HL-60/S4 treated with phorbol 12-myristate 13-acetate at 8.2 ng/mL for 4 days and 3 days (cell line): ENCODE measurements around the gene FAM219A.
"Not testable (repeated sequence)": the region's sequence is repeated elsewhere in the genome, so short reads cannot be mapped to it uniquely, and the experiment has no call there.

Source experiments
- in situ Hi-C: fragments of 300-500 bp; cut with MboI; formaldehyde crosslinking; loops from 2 replicates; pipeline ENCODE4 v1.15.0; 2022; ENCODE audit warnings: low sequenced_read_pairs

FAM219A gene

DNA sequence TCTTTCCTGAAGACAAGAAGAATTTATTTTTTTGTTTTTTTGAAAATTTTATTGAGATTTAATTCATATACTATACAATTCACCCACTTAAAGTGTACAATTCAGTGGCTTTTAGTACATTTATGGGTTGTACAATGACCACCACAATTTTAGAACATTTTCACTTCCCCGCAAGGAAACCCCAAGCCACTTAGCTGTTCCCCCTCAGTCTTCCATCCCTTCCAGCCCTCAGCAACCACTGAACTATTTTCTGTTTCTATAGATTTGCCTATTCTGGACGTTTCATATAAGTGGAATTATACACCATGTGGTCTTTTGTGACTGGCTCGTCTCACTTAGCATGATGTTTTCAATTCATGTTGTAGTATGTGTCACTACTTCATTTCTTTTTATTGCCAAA is 28.2 kb upstream of the FAM219A start:
- in situ Hi-C loops, result no loop called here

DNA sequence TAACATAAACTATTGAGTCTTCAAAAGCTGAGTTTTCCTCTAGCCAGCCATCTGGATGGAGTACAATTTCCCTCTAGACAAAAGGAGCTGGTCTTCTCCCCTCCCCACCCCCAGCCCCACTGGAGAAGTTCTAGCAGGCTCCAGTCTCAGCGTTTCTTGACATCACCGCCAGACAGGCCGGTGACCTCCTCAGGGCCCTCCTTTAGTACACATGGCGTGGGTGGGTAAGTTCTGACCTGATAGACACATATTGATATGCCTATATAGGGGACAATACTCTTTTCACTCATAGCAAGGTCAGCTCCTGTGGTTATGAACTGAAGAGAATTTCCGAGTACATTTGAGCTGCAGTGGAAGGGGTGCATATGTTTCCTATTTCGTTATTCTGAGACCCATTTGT is 27.5 kb upstream of the FAM219A start:
- in situ Hi-C loops, result no loop called here

DNA sequence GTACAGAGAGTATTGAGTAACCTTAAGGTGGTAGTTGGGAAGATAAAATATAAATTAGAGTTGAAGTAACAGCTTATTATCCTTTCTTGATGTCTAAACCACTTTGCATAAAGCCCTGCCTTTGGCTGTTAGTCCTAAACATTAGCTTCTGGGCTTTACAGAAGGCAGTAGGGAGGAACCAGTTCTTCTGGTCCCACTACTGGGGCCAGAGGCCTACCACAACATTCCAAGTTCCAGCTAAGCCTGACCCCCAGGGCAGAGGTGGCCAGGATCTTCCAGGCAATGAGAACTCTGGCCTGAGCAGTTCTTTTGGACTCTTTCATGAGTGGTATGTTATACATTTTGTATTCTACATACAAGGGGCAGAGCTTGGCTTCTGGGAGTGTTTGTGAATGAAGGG is 26.3 kb upstream of the FAM219A start:
- in situ Hi-C loops, result no loop called here

DNA sequence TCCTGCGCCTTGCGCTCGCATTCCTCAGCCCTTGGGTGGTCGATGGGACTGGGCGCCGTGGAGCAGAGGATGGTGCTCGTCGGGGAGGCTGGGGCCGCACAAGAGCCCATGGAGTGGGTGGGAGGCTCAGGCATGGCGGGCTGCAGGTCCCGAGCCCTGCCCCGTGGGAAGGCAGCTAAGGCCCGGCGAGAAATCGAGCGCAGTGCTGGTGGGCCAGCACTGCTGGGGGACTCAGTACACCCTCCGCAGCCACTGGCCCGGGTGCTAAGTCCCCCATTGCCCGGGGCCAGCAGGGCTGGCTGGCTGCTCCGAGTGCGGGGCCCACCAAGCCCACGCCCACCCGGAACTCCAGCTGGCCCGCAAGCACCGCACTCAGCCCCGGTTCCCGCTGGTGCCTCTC is 24.4 kb upstream of the FAM219A start:
- in situ Hi-C loops, result not testable (repeated sequence)

DNA sequence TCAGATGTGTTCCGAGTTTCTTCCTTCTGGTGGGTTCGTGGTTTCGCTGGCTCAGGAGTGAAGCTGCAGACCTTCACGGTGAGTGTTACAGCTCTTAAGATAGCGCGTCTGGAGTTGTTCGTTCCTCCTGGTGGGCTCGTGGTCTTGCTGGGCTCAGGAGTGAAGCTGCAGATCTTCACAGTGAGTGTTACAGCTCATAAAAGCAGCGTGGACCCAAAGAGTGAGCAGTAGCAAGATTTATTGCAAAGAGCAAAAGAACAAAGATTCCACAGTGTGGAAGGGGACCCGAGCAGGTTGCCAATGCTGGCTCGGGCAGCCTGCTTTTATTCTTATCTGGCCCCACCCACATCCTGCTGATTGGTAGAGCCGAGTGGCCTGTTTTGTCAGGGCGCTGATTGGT is 23.2 kb upstream of the FAM219A start:
- in situ Hi-C loops, result not testable (repeated sequence)

DNA sequence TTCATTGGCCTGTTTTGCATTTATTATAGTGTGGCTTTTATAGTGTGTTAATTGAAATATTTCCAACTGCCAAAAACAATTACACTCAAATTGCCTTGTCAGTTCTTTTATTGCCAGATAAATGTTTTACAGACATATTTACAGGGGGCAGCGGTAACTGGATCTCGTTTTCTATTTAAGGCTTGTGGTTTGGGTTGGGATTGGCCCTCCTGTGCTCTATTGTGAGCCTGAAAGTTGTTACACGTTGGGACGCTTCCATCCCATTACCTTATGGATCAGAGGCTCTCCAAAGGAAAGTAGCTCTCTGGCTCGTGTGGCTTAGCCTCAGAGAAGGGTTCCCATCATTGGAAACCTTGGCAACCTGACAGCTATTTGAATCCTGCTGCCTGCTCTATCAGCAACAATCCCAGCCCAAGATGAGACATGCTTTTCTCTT is 21.1 kb upstream of the FAM219A start:
- in situ Hi-C loops, result no loop called here

DNA sequence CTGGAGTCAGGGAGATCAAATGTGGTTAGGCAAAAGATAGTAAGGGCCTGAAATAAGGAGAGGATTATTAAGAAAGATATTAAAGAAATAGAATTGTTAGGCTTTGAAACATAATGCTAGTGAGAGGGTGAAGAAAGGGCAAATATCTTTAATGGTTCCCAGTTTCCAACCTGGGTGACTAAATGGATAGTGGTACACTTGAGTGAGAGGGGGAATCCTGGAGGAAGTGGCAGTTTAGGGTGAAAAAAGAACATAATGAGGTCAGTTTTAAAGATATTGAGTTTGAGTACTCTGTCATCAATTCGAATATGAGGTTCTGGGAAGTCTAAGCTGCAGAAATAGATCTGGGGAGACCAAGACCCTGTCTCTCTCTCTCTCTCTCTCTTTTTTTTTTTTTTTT is 19.2 kb upstream of the FAM219A start:
- in situ Hi-C loops, result no loop called here

DNA sequence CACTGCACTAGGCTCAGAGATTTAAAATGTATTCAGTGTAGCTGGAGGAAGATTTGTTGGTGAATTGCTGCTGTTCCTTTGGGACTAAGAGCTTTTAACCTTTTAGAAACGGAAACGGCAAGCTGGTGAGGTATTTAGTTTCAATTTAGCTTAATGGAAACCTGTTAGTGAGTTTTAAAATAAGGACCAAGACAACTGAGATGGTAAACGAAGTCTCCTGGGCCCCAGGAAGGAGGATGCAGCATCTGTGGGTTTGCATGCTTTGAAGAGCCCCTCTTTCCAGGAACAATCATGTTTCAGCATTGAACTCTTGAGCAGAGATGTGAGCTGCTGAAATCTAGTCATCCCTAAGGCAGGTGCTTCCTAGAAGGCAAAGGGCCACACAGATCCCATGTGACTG is 16.7 kb upstream of the FAM219A start:
- in situ Hi-C loops, result no loop called here

DNA sequence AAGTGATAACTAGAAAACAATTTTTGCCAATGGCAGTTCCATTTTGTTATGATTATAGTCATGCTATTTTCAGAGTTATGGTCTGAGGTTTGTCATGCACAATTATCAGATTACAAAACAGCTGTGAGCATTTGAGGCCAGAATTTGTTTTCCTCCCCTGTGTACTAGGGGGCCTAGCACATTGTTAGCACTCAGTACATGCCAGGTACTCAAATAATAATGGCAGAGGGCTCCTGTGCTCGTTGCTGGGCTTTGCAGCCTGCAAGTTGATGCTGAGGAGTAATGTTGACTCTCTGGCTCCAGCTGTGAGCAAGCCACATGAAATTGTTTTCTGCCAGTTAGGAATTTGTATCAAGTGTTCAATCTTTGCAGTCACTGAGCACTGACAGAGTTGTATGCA is 7.1 kb upstream of the FAM219A start:
- in situ Hi-C loops, result no loop called here

DNA sequence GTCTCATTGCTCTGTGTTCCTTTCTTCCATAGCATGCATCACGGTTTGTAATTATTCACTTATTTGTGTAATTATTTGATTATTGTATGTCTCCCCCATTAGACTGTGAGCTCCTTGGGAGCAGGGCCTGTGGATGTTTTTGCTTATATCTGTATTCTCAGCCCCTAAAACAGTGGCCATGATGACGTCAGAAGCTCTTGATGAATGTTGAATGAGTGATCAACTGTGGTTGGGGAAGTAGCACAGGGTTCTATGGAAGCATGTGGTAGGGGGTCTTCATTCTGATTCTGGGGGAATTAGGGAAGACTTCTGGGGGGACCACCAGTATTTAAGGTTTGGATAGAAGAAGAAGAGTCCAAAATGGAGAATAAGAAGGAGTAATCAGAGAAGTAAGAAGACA is 6.2 kb upstream of the FAM219A start:
- in situ Hi-C loops, result no loop called here

DNA sequence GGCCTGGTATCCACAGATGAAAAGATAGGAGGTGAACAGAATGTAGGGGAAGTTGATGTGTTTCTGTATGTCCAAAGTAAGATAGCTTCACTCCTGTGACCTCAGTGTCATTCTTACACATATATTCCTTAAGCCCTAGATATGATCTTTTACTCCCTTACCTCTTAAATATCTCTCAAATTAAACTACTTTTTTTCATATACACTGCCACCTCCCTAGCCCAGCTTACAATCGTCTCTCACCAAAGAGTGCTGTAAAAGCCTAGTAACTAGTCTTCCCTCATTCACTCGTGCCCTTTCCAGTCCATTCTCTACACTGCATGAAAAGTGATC is 5.5 kb upstream of the FAM219A start:
- in situ Hi-C loops, result no loop called here

DNA sequence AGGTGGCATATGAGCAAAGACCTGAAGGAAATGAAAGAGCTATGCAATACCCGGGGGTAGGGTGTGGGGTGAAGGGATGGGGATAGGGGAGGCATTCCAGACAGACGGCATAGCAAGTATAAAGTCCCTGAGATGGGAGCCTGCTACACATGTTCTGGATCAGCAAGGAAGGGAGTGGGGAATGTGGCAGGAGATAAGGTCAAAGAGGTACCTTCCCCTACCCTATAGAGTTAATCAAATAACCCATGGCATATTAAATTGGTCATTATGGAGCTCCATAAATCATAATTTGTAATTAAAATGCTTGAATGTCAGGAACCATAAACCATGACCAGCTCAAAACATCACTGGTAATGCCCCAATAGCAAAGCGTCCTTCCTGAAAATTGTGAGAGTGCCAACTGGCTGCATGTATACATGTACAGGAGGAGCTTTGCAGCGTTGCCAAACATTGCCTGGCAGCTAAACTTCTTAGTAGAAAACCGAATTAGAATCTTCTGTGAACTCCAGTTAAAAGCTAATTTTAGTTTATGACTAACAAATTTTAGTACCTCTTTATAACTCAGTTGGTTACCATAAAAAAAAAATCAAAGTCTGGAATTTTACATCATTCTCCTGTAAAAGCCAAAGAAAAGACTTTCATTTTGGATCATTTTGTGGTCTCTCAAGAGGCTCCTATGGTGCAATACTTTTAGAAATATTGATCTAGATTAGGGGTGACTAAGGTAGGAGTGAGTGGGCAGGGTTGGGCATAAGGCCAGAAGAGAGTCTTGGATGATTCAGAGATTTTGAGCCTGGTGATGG is 4.9 kb upstream of the FAM219A start:
- in situ Hi-C loops, result no loop called here

DNA sequence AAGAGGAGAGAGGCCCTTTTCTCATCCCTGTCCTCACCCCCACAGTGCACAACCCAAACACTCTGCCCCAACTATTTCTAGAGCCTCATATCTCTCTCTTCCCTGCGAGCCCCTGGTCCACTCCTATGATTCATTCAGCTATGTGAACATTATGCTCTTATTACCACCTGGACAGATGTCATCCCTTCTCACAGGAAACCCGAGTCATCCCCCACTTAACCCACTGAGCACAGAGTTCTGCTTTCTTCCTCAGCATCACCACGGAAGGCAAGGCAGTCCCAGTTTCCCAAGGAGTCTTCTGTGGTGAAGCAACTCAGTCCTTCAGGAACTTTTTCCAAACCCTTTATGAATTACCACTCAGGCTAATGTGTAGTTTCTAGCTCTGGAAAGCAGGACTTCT is 1.6 kb upstream of the FAM219A start:
- in situ Hi-C loops, result no loop called here

DNA sequence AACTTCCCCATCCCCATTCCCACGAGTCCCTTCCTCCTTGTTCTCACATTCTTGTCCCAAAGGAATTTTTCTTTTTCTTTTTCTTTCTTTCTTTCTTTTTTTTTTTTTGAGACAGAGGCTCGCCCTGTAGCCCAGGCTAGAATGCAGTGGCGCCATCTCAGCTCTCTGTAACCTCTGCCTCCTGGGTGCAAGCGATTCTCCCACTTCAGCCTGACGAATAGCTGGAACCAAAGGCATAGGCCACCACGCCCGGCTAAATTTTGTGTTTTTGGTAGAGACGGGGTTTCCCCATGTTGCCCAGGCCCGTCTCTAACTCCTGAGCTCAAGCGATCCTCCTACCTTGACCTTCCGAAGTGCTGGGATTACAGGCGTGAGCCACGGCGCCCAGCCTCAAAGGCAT is 986 bp upstream of the FAM219A start:
- in situ Hi-C loops, result no loop called here

DNA sequence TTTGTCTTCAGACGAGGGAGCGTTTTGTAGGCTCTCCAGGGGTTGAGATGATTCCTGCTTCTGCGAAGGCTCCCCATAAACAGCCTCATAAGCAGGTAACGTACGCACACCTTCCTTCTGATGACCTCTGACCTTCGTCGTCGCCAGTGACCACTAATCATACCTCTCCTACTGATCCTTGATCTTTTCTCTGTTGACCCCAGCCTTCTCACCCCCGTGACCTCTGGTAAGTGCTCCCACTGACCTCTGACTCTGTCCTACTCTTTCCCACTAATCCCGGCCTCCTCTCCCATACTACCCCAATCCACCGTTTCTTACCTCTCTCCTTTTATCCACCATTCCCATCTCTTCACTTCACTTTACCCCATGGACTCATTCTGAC is 580 bp upstream of the FAM219A start:
- in situ Hi-C loops, result no loop called here

DNA sequence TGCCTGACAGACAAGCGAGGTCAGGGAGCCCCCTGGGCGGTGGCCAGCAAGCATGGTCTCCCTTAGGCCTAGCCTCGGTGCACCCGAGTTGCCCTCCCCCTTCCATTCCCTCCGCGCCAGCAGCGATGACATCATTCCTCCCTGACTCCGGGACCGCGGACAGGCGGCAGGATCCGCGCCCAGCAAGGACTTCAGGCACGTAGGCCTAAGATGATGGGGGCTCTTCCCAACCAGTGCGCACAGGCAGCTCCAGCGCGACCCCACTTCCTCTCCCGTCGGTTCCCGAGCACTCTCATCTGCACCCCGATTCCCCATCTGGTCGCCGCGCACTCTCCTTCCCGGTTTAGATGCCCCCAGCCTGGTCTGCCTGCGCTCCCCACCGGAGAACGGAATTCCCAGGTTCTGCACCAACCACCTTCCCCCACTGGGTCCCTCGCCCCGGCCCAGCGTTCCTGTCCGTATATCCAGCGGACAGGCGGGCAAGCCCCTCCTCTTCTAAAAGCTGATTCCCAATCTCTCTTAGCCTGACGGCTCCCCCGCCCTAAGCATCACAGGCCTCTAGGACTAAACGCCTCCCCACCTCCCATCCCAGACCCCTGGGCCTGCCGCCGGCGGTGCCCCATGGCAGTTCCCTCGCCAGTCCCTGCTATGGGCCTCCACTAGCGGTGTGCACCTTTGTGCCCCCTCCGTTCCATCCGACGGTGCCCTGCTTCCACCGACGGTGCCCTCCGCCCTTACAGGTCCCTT is 931 bp downstream of the FAM219A start:
- in situ Hi-C loops, result no loop called here

DNA sequence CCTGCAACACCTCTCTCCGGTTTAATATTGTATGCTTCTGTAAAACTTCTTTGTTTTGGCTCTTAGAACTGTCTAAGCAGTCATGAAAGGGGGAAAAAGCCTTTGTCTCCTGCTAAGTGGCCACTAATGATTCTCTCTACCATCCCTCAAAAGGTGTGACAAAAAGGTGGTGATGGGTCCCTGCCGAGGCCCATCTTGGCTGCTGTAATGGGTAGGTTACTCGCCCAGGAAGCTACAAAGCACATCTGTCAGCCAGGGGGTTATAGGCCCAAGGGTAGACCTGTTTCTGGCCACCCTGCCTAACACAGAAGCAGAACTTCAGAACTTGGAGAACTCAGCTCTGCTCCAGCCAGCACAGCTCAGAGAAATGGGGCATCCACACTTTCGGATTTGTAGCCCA is 1.6 kb downstream of the FAM219A start:
- in situ Hi-C loops, result no loop called here

DNA sequence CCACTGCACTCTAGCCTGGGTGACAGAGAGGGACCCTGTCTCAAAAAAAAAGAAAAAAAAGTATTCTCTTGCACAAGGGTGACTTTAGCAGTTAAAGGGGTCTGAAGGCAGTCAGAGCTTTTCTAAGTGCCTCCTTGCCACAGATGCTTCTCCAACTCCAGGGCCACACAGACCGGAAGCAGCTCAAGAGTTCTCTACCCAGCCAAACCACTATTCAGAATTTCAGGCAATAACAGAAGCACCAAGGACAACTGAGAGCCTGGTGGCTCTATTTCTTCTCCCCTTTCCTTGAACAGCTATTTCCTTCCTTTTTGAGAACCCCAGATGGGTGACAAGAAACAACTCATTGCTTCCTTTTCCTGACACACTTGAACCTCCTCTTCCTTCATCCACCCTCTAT is 2.2 kb downstream of the FAM219A start:
- in situ Hi-C loops, result no loop called here

DNA sequence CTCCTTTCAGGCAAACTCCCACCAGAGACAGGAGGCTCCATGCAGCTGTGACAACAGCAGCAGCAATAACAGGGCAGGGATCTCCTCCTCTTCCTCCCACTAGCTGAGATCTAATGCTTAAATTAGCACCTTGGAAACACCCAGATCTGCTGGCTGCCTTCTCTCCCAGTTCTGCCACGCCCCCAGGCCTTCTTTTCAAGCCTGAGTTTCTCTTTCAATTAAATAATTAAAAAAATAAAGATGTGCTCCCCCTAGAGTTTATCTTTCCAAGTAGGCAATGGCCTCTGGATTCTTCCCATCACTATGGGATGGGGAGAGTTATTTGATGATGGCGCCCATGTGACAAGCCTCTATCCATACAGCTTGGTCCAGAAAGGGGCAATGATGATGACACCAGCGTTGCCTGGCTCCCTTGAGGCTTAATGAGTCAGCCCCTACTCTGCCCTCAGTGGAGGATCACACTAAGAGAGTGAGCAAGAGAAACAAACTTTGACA is 3.8 kb downstream of the FAM219A start:
- in situ Hi-C loops, result no loop called here

DNA sequence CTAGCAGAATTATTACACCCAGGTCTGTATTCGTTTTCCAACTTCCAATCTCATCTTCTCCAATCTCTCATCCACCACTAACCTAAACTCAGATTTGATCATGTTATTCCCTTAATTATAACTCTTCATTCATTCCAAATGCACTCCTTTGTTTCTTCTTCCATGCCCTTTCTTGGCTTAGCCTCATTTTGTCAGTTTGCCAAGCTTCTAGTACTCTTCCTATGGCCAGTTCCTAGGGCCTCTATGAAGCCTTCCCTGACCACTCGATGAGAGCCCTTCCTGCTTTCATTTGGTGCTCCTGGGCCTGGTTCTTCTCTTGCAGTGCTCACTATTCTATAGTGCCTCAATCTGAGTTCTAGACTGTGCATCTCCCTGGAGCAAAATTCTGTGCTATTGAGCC is 5.8 kb downstream of the FAM219A start:
- in situ Hi-C loops, result no loop called here

DNA sequence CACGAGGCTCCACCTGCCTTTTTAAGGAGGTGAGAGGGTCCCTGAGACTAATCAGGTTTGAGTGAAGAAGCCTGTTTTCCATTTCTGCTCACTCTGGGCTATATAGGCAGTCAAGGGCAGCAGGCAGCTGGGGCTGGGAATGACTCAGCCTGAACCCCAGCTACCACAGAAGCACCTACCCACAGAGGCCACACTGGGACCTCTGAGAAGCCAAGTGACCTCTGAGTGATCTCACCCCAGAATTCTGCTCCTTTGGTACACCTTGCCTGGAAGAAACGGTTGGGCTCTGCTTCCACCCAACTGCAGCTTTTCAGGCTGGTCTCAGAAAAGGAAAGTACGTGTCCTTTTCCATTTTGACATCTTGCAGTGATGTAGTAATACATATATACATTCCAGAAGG is 6.8 kb downstream of the FAM219A start:
- in situ Hi-C loops, result no loop called here

DNA sequence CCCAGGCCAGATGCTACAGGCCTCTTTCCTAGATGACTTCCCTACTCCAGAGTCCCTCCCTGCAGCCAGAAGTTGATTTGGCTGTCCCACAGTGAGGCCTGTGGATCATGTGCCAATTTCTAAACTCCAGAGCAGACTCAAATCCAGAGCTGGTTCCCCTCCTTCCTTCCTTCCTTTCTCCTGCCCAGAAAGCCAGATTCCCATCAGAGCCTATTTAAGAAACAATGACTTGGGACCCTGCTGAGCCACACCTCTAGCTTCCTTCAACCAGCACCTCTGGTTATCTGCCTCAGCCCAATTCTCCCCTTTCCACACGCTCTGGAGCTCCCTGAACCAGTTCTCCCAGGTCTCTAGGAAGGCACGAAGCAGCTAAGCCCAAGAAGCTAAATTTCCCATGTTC is 7.2 kb downstream of the FAM219A start:
- in situ Hi-C loops, result no loop called here

DNA sequence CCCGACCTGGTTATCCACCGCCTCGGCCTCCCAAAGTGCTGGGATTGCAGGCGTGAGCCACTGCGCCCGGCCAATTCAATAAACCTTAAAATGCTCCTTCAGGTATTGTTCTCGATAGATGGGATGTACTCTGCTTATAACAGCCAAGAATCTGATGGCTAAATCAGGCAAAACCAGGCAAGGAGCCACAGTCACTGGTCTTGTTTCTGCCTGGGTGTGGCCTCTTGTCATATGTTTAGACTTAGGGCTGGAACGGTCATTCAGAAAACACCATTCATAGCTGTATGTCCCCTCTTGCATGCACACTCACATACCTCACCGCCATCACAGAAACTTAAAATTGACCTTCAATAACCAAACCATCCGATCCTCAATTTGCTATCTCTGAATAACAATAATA is 7.7 kb downstream of the FAM219A start:
- in situ Hi-C loops, result no loop called here
